Activated T-cell treated with anti-CD3 and anti-CD28 coated beads, Interleukin-2, amount 50 U/mL, for 72 hours (primary cell): ENCODE measurements around the gene TTC31. TPM values are rescaled to one million over a fixed set of nuclear protein-coding genes. Genes with fewer than 3 reads are reported as not detected.
A peak's percentile ranks its signal among the peaks of the same experiment; 100 is the strongest.

ENCODE experiments used
- ATAC-seq, 2 donors: fragments of 150-1000 bp; cut with Tn5 transposase; replicated peaks in 1 of 2; 2 replicates each; pipeline ENCODE4 v1.10.0; 2021; ENCODE audit warnings: moderate library complexity in 2 of 2, mild to moderate bottlenecking in 1 of 2
- DNase-seq, 2 donors: peaks; one replicate each; pipeline ENCODE4 v3.0.0; 2021 to 2022; ENCODE audit warnings: mixed read lengths in 1 of 2
- H3K27ac Mint-ChIP-seq: one replicate; pipeline ENCODE4 v1.8.0; 2022; ENCODE audit warnings: mild to moderate bottlenecking, moderate library complexity, mixed read lengths
- H3K27me3 Mint-ChIP-seq: one replicate; pipeline ENCODE4 v1.8.0; 2022; ENCODE audit warnings: low read depth, mixed read lengths
- H3K36me3 Mint-ChIP-seq, 2 donors: one replicate each; pipeline ENCODE4 v1.8.0; 2022; ENCODE audit warnings: mixed read lengths in 2 of 2, mild to moderate bottlenecking in 1 of 2; ENCODE audit not compliant: insufficient read depth in 2 of 2
- H3K4me1 Mint-ChIP-seq: one replicate; pipeline ENCODE4 v1.8.0; 2022; ENCODE audit warnings: low read depth, mixed read lengths
- H3K4me3 Mint-ChIP-seq, 2 donors: one replicate each; pipeline ENCODE4 v1.8.0; 2022; ENCODE audit warnings: mild to moderate bottlenecking in 2 of 2, mixed read lengths in 2 of 2, moderate library complexity in 2 of 2
- H3K9me3 Mint-ChIP-seq, 2 donors: one replicate each; pipeline ENCODE4 v1.8.0; 2022; ENCODE audit warnings: mixed read lengths in 2 of 2
- total RNA-seq, 2 donors: library from RNA; stranded (reverse); gene quantifications; one replicate each; pipeline ENCODE4 v1.2.3, GENCODE V29; 2022

TTC31 gene
- total RNA-seq, 2 donors from 2014 or later: 41.8 to 43.9 TPM

- H3K9me3 Mint-ChIP-seq: no peaks in the 10 kb centered on the region
- ATAC-seq (no peak), DNase-seq (no peak)
- H3K27ac Mint-ChIP-seq: no peak overlapping the region
- peaks cover 26% of the 10 kb centered on the region for H3K4me1 Mint-ChIP-seq
- peaks cover 8 to 11% of the 10 kb centered on the region in 2 donors for H3K36me3 Mint-ChIP-seq
- H3K4me3 Mint-ChIP-seq: no peak overlapping the region
- H3K27me3 Mint-ChIP-seq: peaks cover 17% of the 10 kb centered on the region
These were observed 50.6 kb downstream of the TTC31 start for GRCh38 chr2:74533464-74533863.

GRCh38 chr2:74534411-74534810 lies 51.5 kb downstream of the TTC31 start:
- H3K4me3 Mint-ChIP-seq: no peak overlapping the region

GRCh38 chr2:74535440-74535965 lies 52.6 kb downstream of the TTC31 start:
- no peak for ATAC-seq
- H3K4me3 Mint-ChIP-seq: no peak overlapping the region
- peaks cover 6 to 8% of the 10 kb centered on the region in 2 donors for H3K36me3 Mint-ChIP-seq
- peaks cover 30% of the 10 kb centered on the region for H3K27me3 Mint-ChIP-seq
- peaks cover 31% of the 10 kb centered on the region for H3K4me1 Mint-ChIP-seq
- no peaks in the 10 kb centered on the region for H3K9me3 Mint-ChIP-seq
- no peak for DNase-seq
- no peak overlapping the region for H3K27ac Mint-ChIP-seq

More at GRCh38 chr2:74534411-74534810, 51.5 kb downstream of the TTC31 start:
- Mint-ChIP-seq H3K36me3 (peaks cover 6 to 8% of the 10 kb centered on the region in 2 donors), H3K27me3 (peaks cover 26% of the 10 kb centered on the region), H3K4me1 (peaks cover 28% of the 10 kb centered on the region), H3K9me3 (no peaks in the 10 kb centered on the region), H3K27ac (no peak overlapping the region)
- DNase-seq: no peak
- ATAC-seq: no peak

GRCh38 chr2:74536166-74536950 lies 53.5 kb downstream of the TTC31 start:
- Mint-ChIP-seq H3K27ac (no peak overlapping the region), H3K9me3 (no peaks in the 10 kb centered on the region), H3K27me3 (peaks cover 30% of the 10 kb centered on the region), H3K36me3 (peaks cover 5 to 7% of the 10 kb centered on the region in 2 donors), H3K4me3 (no peak overlapping the region), H3K4me1 (peaks cover 22% of the 10 kb centered on the region)
- no peak for DNase-seq
- peak in 1 of 2 donors; percentile 42 for ATAC-seq

GRCh38 chr2:74537140-74537539 lies 54.3 kb downstream of the TTC31 start:
- peaks cover 2 to 4% of the 10 kb centered on the region in 2 donors for H3K36me3 Mint-ChIP-seq
- peaks cover 31% of the 10 kb centered on the region for H3K27me3 Mint-ChIP-seq
- DNase-seq (no peak), ATAC-seq (no peak)
- H3K27ac Mint-ChIP-seq: no peak overlapping the region
- H3K9me3 Mint-ChIP-seq: no peaks in the 10 kb centered on the region
- no peak overlapping the region for H3K4me3 Mint-ChIP-seq
- H3K4me1 Mint-ChIP-seq: peaks cover 14% of the 10 kb centered on the region

- H3K9me3 Mint-ChIP-seq: no peaks in the 10 kb centered on the region
- ATAC-seq: no peak
- DNase-seq: no peak
- H3K4me1 Mint-ChIP-seq: peaks cover 11% of the 10 kb centered on the region
- peaks cover 36% of the 10 kb centered on the region for H3K27me3 Mint-ChIP-seq
- H3K36me3 Mint-ChIP-seq: no peaks in the 10 kb centered on the region
- no peak overlapping the region for H3K27ac Mint-ChIP-seq
- H3K4me3 Mint-ChIP-seq: no peak overlapping the region
These were observed 56.0 kb downstream of the TTC31 start for GRCh38 chr2:74538881-74539339.

GRCh38 chr2:74540291-74540690 lies 57.4 kb downstream of the TTC31 start:
- DNase-seq: no peak
- ATAC-seq: no peak
- no peak overlapping the region for H3K4me3 Mint-ChIP-seq
- peaks cover 36% of the 10 kb centered on the region for H3K27me3 Mint-ChIP-seq
- H3K9me3 Mint-ChIP-seq: no peaks in the 10 kb centered on the region
- H3K27ac Mint-ChIP-seq: no peak overlapping the region
- H3K36me3 Mint-ChIP-seq: no peaks in the 10 kb centered on the region
- peaks cover 11% of the 10 kb centered on the region for H3K4me1 Mint-ChIP-seq

- no peaks in the 10 kb centered on the region for H3K36me3 Mint-ChIP-seq
- peaks cover 11% of the 10 kb centered on the region for H3K4me1 Mint-ChIP-seq
- no peaks in the 10 kb centered on the region for H3K9me3 Mint-ChIP-seq
- no peak for ATAC-seq
- peaks cover 48% of the 10 kb centered on the region for H3K27me3 Mint-ChIP-seq
- DNase-seq: no peak
- H3K4me3 Mint-ChIP-seq: no peak overlapping the region
- no peak overlapping the region for H3K27ac Mint-ChIP-seq
These were observed 60.1 kb downstream of the TTC31 start for GRCh38 chr2:74542978-74543377.

Other genes with a start within 250 kb of the TTC31 start
- 1 to 10 TPM; 4.4 to 6.5 TPM for gene SLC4A5, start 139.7 kb upstream of the TTC31 start, total RNA-seq
- gene DCTN1, start 102.8 kb upstream of the TTC31 start, total RNA-seq: 10 to 100 TPM; 68.9 to 71.4 TPM
- gene C2orf81, start 61.5 kb upstream of the TTC31 start, total RNA-seq: 1 to 10 TPM; 3.7 to 4.9 TPM
- gene WDR54, start 61.4 kb upstream of the TTC31 start, total RNA-seq: 10 to 100 TPM; 67.6 to 67.9 TPM
- gene RTKN, start 41.1 kb upstream of the TTC31 start, total RNA-seq: 1 to 10 TPM; 3.1 to 4.8 TPM
- 10 to 100 TPM; 39.2 to 44.1 TPM for gene INO80B, start 28.0 kb upstream of the TTC31 start, total RNA-seq
- gene WBP1, start 24.6 kb upstream of the TTC31 start, total RNA-seq: 10 to 100 TPM; 65.0 to 87.7 TPM
- gene MOGS, start 17.7 kb upstream of the TTC31 start, total RNA-seq: 10 to 100 TPM; 64.7 to 65.1 TPM
- gene MRPL53, start 10.4 kb upstream of the TTC31 start, total RNA-seq: 10 to 100 TPM; 65.7 to 80.7 TPM
- gene CCDC142, start 83 bp upstream of the TTC31 start, total RNA-seq: 1 to 10 TPM; 9.0 to 9.5 TPM
- 1 to 10 TPM; 1.2 TPM for gene LBX2, start 16.5 kb downstream of the TTC31 start, total RNA-seq
- 10 to 100 TPM; 46.9 to 63.1 TPM for gene PCGF1, start 24.6 kb downstream of the TTC31 start, total RNA-seq
- 1 to 10 TPM; 1.4 to 2.4 TPM for gene TLX2, start 31.4 kb downstream of the TTC31 start, total RNA-seq
- gene DQX1, start 43.1 kb downstream of the TTC31 start, total RNA-seq: 1 to 10 TPM; 1.5 to 1.9 TPM
- gene AUP1, start 46.6 kb downstream of the TTC31 start, total RNA-seq: 100 to 1,000 TPM; 128 to 136 TPM
- 10 to 100 TPM; 74.3 to 84.9 TPM for gene HTRA2, start 46.9 kb downstream of the TTC31 start, total RNA-seq
- gene LOXL3, start 70.9 kb downstream of the TTC31 start, total RNA-seq: 1 to 10 TPM; 3.1 to 3.6 TPM
- gene DOK1, start 71.6 kb downstream of the TTC31 start, total RNA-seq: 10 to 100 TPM; 20.6 to 25.6 TPM
- not detected for gene M1AP, start 165.2 kb downstream of the TTC31 start, total RNA-seq
- 1 to 10 TPM; 6.4 to 9.7 TPM for gene SEMA4F, start 171.2 kb downstream of the TTC31 start, total RNA-seq